Chondrocyte (in vitro differentiated cells): ENCODE results near the gene MYCBPAP. TPM values are rescaled to one million over a fixed set of nuclear protein-coding genes. Genes with fewer than 3 reads are reported as not detected.
"Not testable (repeated sequence)": the region's sequence is repeated elsewhere in the genome, so short reads cannot be mapped to it uniquely, and the experiment has no call there.

Experiments
- DNase-seq: peaks from one replicate; pipeline ENCODE4 v3.0.0; 2021; ENCODE audit warnings: mixed read lengths, low spot score
- H3K27ac Mint-ChIP-seq: one replicate; pipeline ENCODE4 v1.8.0; 2021; ENCODE audit warnings: mild to moderate bottlenecking, moderate library complexity, mixed read lengths; ENCODE audit not compliant: unreplicated experiment
- H3K27me3 Mint-ChIP-seq: 2 replicates; pipeline ENCODE4 v1.8.0; 2021; ENCODE audit warnings: low read depth, mixed read lengths
- H3K36me3 Mint-ChIP-seq: 2 replicates; pipeline ENCODE4 v1.8.0; 2021; ENCODE audit warnings: low read depth, mixed read lengths
- H3K4me1 Mint-ChIP-seq: 2 replicates; pipeline ENCODE4 v1.8.0; 2021; ENCODE audit warnings: low read depth, mild to moderate bottlenecking, mixed read lengths
- H3K4me3 Mint-ChIP-seq: one replicate; pipeline ENCODE4 v1.8.0; 2021; ENCODE audit warnings: mild to moderate bottlenecking, moderate library complexity, mixed read lengths; ENCODE audit not compliant: unreplicated experiment
- H3K9me3 Mint-ChIP-seq: 2 replicates; pipeline ENCODE4 v1.8.0; 2021; ENCODE audit warnings: low read depth, mixed read lengths
- total RNA-seq: library from RNA; stranded (reverse); gene quantifications from 3 replicates; pipeline ENCODE4 v1.2.1, GENCODE V29; 2021
- TF ChIP-seq, protein P1 (sequence below): fragments of 200-600 bp; sonication (generic); IDR thresholded peaks from 2 replicates; pipeline ENCODE4 v1.5.0; 2021; ENCODE audit warnings: antibody characterized with exemption, mild to moderate bottlenecking, moderate library complexity

Gene MYCBPAP
- total RNA-seq, 1 donor from 2014 or later: 0.99 TPM

DNA sequence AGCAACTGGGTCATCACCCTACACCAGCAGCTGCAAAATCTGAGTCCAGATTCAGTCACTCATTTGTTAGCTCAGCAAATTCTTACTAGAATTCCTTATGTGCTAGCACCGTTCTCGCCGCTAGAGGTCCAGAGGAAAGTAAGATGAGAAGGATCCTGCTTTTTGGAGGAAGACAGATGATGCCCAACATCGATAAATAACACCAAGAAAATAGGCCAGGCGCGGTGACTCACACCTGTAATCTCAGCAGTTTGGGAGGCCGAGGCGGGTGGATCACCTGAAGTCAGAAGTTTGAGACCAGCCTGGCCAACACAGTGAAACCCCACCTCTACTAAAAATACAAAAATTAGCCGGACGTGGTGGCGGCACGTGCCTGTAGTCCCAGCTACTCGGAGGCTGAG is 35.5 kb upstream of the MYCBPAP start:
- not testable (repeated sequence) for H3K27ac Mint-ChIP-seq, H3K4me1 Mint-ChIP-seq, H3K9me3 Mint-ChIP-seq, H3K4me3 Mint-ChIP-seq, DNase-seq, H3K36me3 Mint-ChIP-seq, H3K27me3 Mint-ChIP-seq
- TF ChIP-seq, protein P1, sequence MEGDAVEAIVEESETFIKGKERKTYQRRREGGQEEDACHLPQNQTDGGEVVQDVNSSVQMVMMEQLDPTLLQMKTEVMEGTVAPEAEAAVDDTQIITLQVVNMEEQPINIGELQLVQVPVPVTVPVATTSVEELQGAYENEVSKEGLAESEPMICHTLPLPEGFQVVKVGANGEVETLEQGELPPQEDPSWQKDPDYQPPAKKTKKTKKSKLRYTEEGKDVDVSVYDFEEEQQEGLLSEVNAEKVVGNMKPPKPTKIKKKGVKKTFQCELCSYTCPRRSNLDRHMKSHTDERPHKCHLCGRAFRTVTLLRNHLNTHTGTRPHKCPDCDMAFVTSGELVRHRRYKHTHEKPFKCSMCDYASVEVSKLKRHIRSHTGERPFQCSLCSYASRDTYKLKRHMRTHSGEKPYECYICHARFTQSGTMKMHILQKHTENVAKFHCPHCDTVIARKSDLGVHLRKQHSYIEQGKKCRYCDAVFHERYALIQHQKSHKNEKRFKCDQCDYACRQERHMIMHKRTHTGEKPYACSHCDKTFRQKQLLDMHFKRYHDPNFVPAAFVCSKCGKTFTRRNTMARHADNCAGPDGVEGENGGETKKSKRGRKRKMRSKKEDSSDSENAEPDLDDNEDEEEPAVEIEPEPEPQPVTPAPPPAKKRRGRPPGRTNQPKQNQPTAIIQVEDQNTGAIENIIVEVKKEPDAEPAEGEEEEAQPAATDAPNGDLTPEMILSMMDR: peak; percentile 63

GRCh38 chr17:50473901-50474300 is 34.3 kb upstream of the MYCBPAP start:
- H3K27ac Mint-ChIP-seq: no peak overlapping the region
- no peak overlapping the region for H3K4me3 Mint-ChIP-seq

DNA sequence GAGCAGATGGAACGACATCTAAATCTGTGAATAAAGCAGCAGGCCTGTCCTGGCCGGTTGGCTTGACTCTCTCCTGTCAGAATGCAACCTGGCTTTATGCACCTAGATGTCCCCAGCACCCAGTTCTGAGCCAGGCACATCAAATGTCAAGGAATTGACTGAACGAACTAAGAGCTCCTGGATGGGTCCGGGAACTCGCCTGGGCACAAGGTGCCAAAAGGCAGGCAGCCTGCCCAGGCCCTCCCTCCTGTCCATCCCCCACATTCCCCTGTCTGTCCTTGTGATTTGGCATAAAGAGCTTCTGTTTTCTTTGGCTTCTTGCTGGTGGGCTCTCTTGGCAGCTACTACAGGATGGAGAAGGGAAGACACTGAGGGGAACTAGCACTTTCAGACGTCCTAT is 33.7 kb upstream of the MYCBPAP start:
- Mint-ChIP-seq H3K27me3 (no peaks in the 10 kb centered on the region), H3K4me1 (peaks cover 11% of the 10 kb centered on the region), H3K4me3 (no peak overlapping the region), H3K27ac (no peak overlapping the region), H3K36me3 (peaks cover 2% of the 10 kb centered on the region), H3K9me3 (no peaks in the 10 kb centered on the region)
- TF ChIP-seq, protein P1: no peak
- peak; percentile 21 for DNase-seq

More at GRCh38 chr17:50473901-50474300, 34.3 kb upstream of the MYCBPAP start:
- TF ChIP-seq, protein P1: no peak
- Mint-ChIP-seq H3K27me3 (no peaks in the 10 kb centered on the region), H3K9me3 (no peaks in the 10 kb centered on the region), H3K36me3 (peaks cover 2% of the 10 kb centered on the region), H3K4me1 (peaks cover 7% of the 10 kb centered on the region)
- peak; percentile 69 for DNase-seq

GRCh38 chr17:50475362-50475761 is 32.9 kb upstream of the MYCBPAP start:
- H3K27me3 Mint-ChIP-seq: no peaks in the 10 kb centered on the region

DNA sequence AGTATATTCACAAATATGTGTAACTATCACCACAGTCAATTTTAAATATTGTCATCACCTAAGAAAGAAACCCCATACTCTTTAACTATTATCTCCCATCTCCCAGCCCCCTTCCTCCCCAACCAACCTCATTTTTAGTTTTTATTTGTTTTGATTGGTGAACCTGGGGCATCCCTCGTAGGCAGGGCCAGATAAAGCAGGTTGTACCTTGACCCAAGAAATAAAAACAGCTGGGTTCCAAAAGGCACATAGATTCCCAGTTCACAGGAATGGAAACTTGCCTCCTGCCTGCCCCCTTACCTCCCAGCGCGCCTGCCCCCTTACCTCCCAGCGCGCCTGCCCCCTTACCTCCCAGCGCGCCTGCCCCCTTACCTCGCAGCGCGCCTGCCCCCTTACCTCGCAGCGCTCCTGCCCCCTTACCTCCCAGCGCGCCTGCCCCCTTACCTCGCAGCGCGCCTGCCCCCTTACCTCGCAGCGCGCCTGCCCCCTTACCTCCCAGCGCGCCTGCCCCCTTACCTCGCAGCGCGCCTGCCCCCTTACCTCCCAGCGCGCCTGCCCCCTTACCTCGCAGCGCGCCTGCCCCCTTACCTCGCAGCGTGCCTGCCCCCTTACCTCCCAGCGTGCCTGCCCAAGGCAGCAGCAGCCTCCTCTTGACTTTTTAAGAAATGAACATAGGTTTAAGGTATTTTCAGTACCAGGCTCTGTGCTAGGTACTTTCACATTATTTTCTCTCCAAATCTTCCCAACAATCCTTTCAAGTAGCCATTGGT is 32.3 kb upstream of the MYCBPAP start:
- peaks cover 19% of the 10 kb centered on the region for H3K4me1 Mint-ChIP-seq
- not testable (repeated sequence) for H3K9me3 Mint-ChIP-seq, H3K36me3 Mint-ChIP-seq, H3K27ac Mint-ChIP-seq, H3K27me3 Mint-ChIP-seq, DNase-seq, H3K4me3 Mint-ChIP-seq

More at GRCh38 chr17:50475362-50475761, 32.9 kb upstream of the MYCBPAP start:
- Mint-ChIP-seq H3K27ac (no peak overlapping the region), H3K36me3 (peaks cover 2% of the 10 kb centered on the region), H3K9me3 (no peaks in the 10 kb centered on the region), H3K4me3 (no peak overlapping the region), H3K4me1 (peaks cover 19% of the 10 kb centered on the region)
- TF ChIP-seq, protein P1: no peak
- no peak for DNase-seq
